ENCODE data around the gene DELE1. TPM values are rescaled to one million over a fixed set of nuclear protein-coding genes. Genes with fewer than 3 reads are reported as not detected.
A peak's percentile ranks its signal among the peaks of the same experiment; 100 is the strongest.

DELE1 gene
- total and polyA plus RNA-seq, 3 experiments from 2014 or later, result 27.3 to 50.2 (median 48.8) TPM

GRCh38 chr5:141933151-141933550 lies 9.5 kb downstream of the DELE1 start:
- Mint-ChIP-seq H3K27ac (peak overlapping the region in 2 of 8 donors; percentile 36 to 68), H3K4me3 (no peak overlapping the region), H3K27me3 (no peaks in the 10 kb centered on the region), H3K9me3 (no peaks in the 10 kb centered on the region), H3K36me3 (peaks cover 17 to 92% (median 26%) of the 10 kb centered on the region in 3 donors), H3K4me1 (peaks cover 4 to 5% (median 4%) of the 10 kb centered on the region in 3 donors)
- Histone ChIP-seq H3K36me3 (ENCODE audit: insufficient read depth, low read length) (peaks cover 70% of the 10 kb centered on the region), H3K4me1 (ENCODE audit: insufficient read depth, low read length) (no peaks in the 10 kb centered on the region), H3K4me3 (ENCODE audit: low read length) (no peak overlapping the region), H3K9me3 (ENCODE audit: low read length) (no peaks in the 10 kb centered on the region), H3K27me3 (ENCODE audit: insufficient read depth, low read length, poor library complexity, severe bottlenecking) (no peaks in the 10 kb centered on the region), H3K27ac (ENCODE audit: low read depth, low read length) (no peak overlapping the region)
- CTCF ChIA-PET, result interaction anchor here (1.1 kb wide), 1 partner anchor 268 kb away, joined by 3 read pairs; no protein-coding TSS in a partner anchor
- POLR2A ChIA-PET, result no interaction called here
- DNase-seq, result no peak

- Mint-ChIP-seq H3K27me3 (no peaks in the 10 kb centered on the region), H3K27ac (peak overlapping the region in 2 of 8 donors; percentile 37 to 55), H3K9me3 (no peaks in the 10 kb centered on the region), H3K4me1 (peaks cover 0 to 5% (median 4%) of the 10 kb centered on the region in 3 donors), H3K36me3 (peaks cover 13 to 90% (median 20%) of the 10 kb centered on the region in 3 donors), H3K4me3 (no peak overlapping the region)
- Histone ChIP-seq H3K36me3 (ENCODE audit: insufficient read depth, low read length) (peaks cover 60% of the 10 kb centered on the region), H3K4me1 (ENCODE audit: insufficient read depth, low read length) (no peaks in the 10 kb centered on the region), H3K9me3 (ENCODE audit: low read length) (no peaks in the 10 kb centered on the region), H3K4me3 (ENCODE audit: low read length) (no peak overlapping the region), H3K27ac (ENCODE audit: low read depth, low read length) (no peak overlapping the region), H3K27me3 (ENCODE audit: insufficient read depth, low read length, poor library complexity, severe bottlenecking) (no peaks in the 10 kb centered on the region)
- no peak for DNase-seq
- CTCF ChIA-PET, result interaction anchor here (1.1 to 1.3 kb wide), 2 partner anchors 55 to 270 kb away, joined by 3 read pairs; no protein-coding TSS in a partner anchor
- POLR2A ChIA-PET, result no interaction called here
Measured at GRCh38 chr5:141934099-141934844, 10.6 kb downstream of the DELE1 start.

GRCh38 chr5:141935538-141935937 lies 11.9 kb downstream of the DELE1 start:
- Mint-ChIP-seq H3K27me3 (no peaks in the 10 kb centered on the region), H3K4me3 (no peak overlapping the region), H3K27ac (peak overlapping the region in 2 of 8 donors; percentile 26 to 67), H3K9me3 (no peaks in the 10 kb centered on the region), H3K36me3 (peaks cover 13 to 86% (median 20%) of the 10 kb centered on the region in 3 donors), H3K4me1 (peaks cover 0 to 5% (median 4%) of the 10 kb centered on the region in 3 donors)
- Histone ChIP-seq H3K36me3 (ENCODE audit: insufficient read depth, low read length) (peaks cover 52% of the 10 kb centered on the region), H3K27ac (ENCODE audit: low read depth, low read length) (no peak overlapping the region), H3K27me3 (ENCODE audit: insufficient read depth, low read length, poor library complexity, severe bottlenecking) (no peaks in the 10 kb centered on the region), H3K9me3 (ENCODE audit: low read length) (no peaks in the 10 kb centered on the region), H3K4me3 (ENCODE audit: low read length) (no peak overlapping the region), H3K4me1 (ENCODE audit: insufficient read depth, low read length) (no peaks in the 10 kb centered on the region)
- ChIA-PET POLR2A (no interaction called here), CTCF (no interaction called here)
- no peak for DNase-seq

- H3K9me3 ChIP-seq (ENCODE audit: low read length), result no peaks in the 10 kb centered on the region
- no peaks in the 10 kb centered on the region for H3K27me3 ChIP-seq (ENCODE audit: insufficient read depth, low read length, poor library complexity, severe bottlenecking)
- Mint-ChIP-seq H3K27ac (peak overlapping the region in 4 of 8 donors; percentile 70 to 92 (median 79)), H3K4me3 (no peak overlapping the region), H3K4me1 (peaks cover 0 to 2% (median 0%) of the 10 kb centered on the region in 3 donors), H3K27me3 (no peaks in the 10 kb centered on the region), H3K36me3 (peaks cover 3 to 44% (median 4%) of the 10 kb centered on the region in 3 donors), H3K9me3 (no peaks in the 10 kb centered on the region)
- no peak overlapping the region for H3K27ac ChIP-seq (ENCODE audit: low read depth, low read length)
- CTCF ChIA-PET, result interaction anchor here (0.9 to 1.4 kb wide), 4 partner anchors 10 to 29 kb away, joined by 3 read pairs; partner anchors contain the start of gene RNF14
- no peak overlapping the region for H3K4me3 ChIP-seq (ENCODE audit: low read length)
- POLR2A ChIA-PET, result no interaction called here
- no peaks in the 10 kb centered on the region for H3K4me1 ChIP-seq (ENCODE audit: insufficient read depth, low read length)
- DNase-seq, result no peak
- H3K36me3 ChIP-seq (ENCODE audit: insufficient read depth, low read length), result peaks cover 9% of the 10 kb centered on the region
Measured at GRCh38 chr5:141940695-141941271, 17.1 kb downstream of the DELE1 start.

GRCh38 chr5:141941307-141941706 lies 17.6 kb downstream of the DELE1 start:
- Histone ChIP-seq H3K27ac (ENCODE audit: low read depth, low read length) (no peak overlapping the region), H3K4me3 (ENCODE audit: low read length) (no peak overlapping the region), H3K4me1 (ENCODE audit: insufficient read depth, low read length) (no peaks in the 10 kb centered on the region), H3K36me3 (ENCODE audit: insufficient read depth, low read length) (peaks cover 5% of the 10 kb centered on the region), H3K9me3 (ENCODE audit: low read length) (no peaks in the 10 kb centered on the region), H3K27me3 (ENCODE audit: insufficient read depth, low read length, poor library complexity, severe bottlenecking) (no peaks in the 10 kb centered on the region)
- Mint-ChIP-seq H3K27ac (peak overlapping the region in 4 of 8 donors; percentile 9 to 92 (median 76)), H3K36me3 (peaks cover 0 to 39% (median 2%) of the 10 kb centered on the region in 3 donors), H3K27me3 (no peaks in the 10 kb centered on the region), H3K4me3 (no peak overlapping the region), H3K4me1 (peaks cover 0 to 2% (median 0%) of the 10 kb centered on the region in 3 donors), H3K9me3 (no peaks in the 10 kb centered on the region)
- no peak for DNase-seq
- POLR2A ChIA-PET, result no interaction called here
- CTCF ChIA-PET, result interaction anchor here (0.9 to 1.4 kb wide), 4 partner anchors 9 to 22 kb away, joined by 3 read pairs; no protein-coding TSS in a partner anchor

GRCh38 chr5:141941779-141942178 lies 18.1 kb downstream of the DELE1 start:
- H3K27me3 Mint-ChIP-seq, result no peaks in the 10 kb centered on the region
- no peaks in the 10 kb centered on the region for H3K9me3 ChIP-seq (ENCODE audit: low read length)
- ChIA-PET POLR2A (no interaction called here), CTCF (interaction anchor here (0.9 to 1.2 kb wide), 5 partner anchors 9 to 250 kb away, joined by 3 read pairs; no protein-coding TSS in a partner anchor)
- H3K4me1 ChIP-seq (ENCODE audit: insufficient read depth, low read length), result no peaks in the 10 kb centered on the region
- no peak overlapping the region for H3K4me3 Mint-ChIP-seq
- H3K27ac Mint-ChIP-seq, result peak overlapping the region in 2 of 8 donors; percentile 59 to 81
- no peak overlapping the region for H3K4me3 ChIP-seq (ENCODE audit: low read length)
- H3K9me3 Mint-ChIP-seq, result no peaks in the 10 kb centered on the region
- no peaks in the 10 kb centered on the region for H3K27me3 ChIP-seq (ENCODE audit: insufficient read depth, low read length, poor library complexity, severe bottlenecking)
- peaks cover 0 to 2% (median 0%) of the 10 kb centered on the region in 3 donors for H3K4me1 Mint-ChIP-seq
- H3K27ac ChIP-seq (ENCODE audit: low read depth, low read length), result no peak overlapping the region
- no peak for DNase-seq
- peaks cover 0 to 34% (median 2%) of the 10 kb centered on the region in 3 donors for H3K36me3 Mint-ChIP-seq
- peaks cover 5% of the 10 kb centered on the region for H3K36me3 ChIP-seq (ENCODE audit: insufficient read depth, low read length)

- peaks cover 5% of the 10 kb centered on the region for H3K36me3 ChIP-seq (ENCODE audit: insufficient read depth, low read length)
- DNase-seq, result no peak
- H3K4me1 Mint-ChIP-seq, result peaks cover 0 to 2% (median 0%) of the 10 kb centered on the region in 3 donors
- no peaks in the 10 kb centered on the region for H3K9me3 Mint-ChIP-seq
- no peaks in the 10 kb centered on the region for H3K4me1 ChIP-seq (ENCODE audit: insufficient read depth, low read length)
- no peaks in the 10 kb centered on the region for H3K27me3 ChIP-seq (ENCODE audit: insufficient read depth, low read length, poor library complexity, severe bottlenecking)
- no peak overlapping the region for H3K4me3 ChIP-seq (ENCODE audit: low read length)
- H3K27me3 Mint-ChIP-seq, result no peaks in the 10 kb centered on the region
- H3K27ac ChIP-seq (ENCODE audit: low read depth, low read length), result no peak overlapping the region
- H3K9me3 ChIP-seq (ENCODE audit: low read length), result no peaks in the 10 kb centered on the region
- H3K27ac Mint-ChIP-seq, result peak overlapping the region in 5 of 8 donors; percentile 11 to 69 (median 59)
- H3K36me3 Mint-ChIP-seq, result peaks cover 0 to 29% (median 0%) of the 10 kb centered on the region in 3 donors
- no peak overlapping the region for H3K4me3 Mint-ChIP-seq
- ChIA-PET CTCF (interaction anchor here (1.0 to 1.2 kb wide), 3 partner anchors 8 to 251 kb away, joined by 3 read pairs; no protein-coding TSS in a partner anchor), POLR2A (no interaction called here)
Measured at GRCh38 chr5:141942185-141942857, 18.6 kb downstream of the DELE1 start.

All from CD8-positive, alpha-beta memory T cell (primary cell).